Cardiac muscle cell (in vitro differentiated cells and primary cell): ENCODE data around the gene SPAG6. TPM values are rescaled to one million over a fixed set of nuclear protein-coding genes. Genes with fewer than 3 reads are reported as not detected.

Experiments
- DNase-seq, 2 donors: peaks; one replicate each; pipeline versions ENCODE4 v3.0.0 to v3.0.0-alpha.2; 2010 to 2017; ENCODE audit warnings: low read depth in 1 of 2, low spot score in 1 of 2
- H3K27ac ChIP-seq: fragments of 200-600 bp; sonication (generic); 2 replicates; pipeline ENCODE4 v1.5.1; 2016
- H3K27me3 ChIP-seq: fragments of 200-600 bp; sonication (generic); 2 replicates; pipeline ENCODE4 v1.6.0; 2016; ENCODE audit warnings: control low read depth
- H3K36me3 ChIP-seq: fragments of 200-600 bp; sonication (generic); 2 replicates; pipeline ENCODE4 v1.5.1; 2016; ENCODE audit warnings: control low read depth
- H3K4me1 ChIP-seq: fragments of 200-600 bp; sonication (generic); 2 replicates; pipeline ENCODE4 v1.8.1; 2017; ENCODE audit warnings: low read depth, mild to moderate bottlenecking, mixed run types
- H3K4me3 ChIP-seq: fragments of 200-600 bp; sonication (generic); 2 replicates; pipeline ENCODE4 v1.5.1; 2016; ENCODE audit warnings: mild to moderate bottlenecking
- H3K9me3 ChIP-seq: fragments of 200-600 bp; sonication (generic); 2 replicates; pipeline ENCODE4 v1.5.1; 2017; ENCODE audit warnings: low read depth, mild to moderate bottlenecking, control low read depth
- polyA plus RNA-seq: library from polyadenylated mRNA; unstranded; fragments of >200 nt; fragmentation: Nextera tagmentation; extraction: Ambion mirVana; gene quantifications from 2 replicates; pipeline ENCODE4 v1.2.1, GENCODE V29; 2016
- total RNA-seq: library from RNA; depleted of rRNA; stranded (reverse); fragments of >200 nt; gene quantifications from 2 replicates; pipeline ENCODE4 v1.2.3, GENCODE V29; 2016
- TF ChIP-seq, protein P1 (sequence below): IDR thresholded peaks from 2 replicates; pipeline ENCODE4 v1.5.1; 2012; ENCODE audit warnings: low read depth, mild to moderate bottlenecking, low read length

The SPAG6 gene
- total and polyA plus RNA-seq, 2 experiments from 2014 or later = not detected

DNA sequence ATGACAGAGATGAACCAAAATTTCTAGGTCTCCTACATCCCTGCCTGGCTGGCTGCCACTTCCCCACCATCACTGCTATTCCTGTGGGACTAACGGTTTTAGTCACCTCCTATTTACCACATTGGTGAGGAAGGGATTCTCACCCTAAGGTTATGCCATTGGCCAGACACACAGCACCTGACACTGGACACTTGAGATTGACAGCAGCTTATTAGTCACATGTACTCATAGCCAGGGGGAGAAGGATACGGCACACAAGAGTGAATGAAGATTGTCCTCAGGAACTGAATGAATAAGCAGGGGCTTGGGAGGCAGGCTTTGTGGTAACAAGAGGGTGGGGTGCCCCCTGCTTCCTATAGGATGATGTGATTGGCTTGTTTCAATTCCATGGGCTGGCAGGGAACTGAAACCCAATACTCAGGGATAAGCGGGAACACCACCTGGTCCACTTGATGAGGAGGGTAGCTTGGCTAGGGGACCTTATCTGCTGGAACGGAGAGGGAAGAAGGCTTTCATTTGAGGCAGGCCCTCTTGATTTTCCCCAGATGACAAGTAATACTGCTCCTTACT lies 99.0 kb downstream of the SPAG6 start:
- no peak overlapping the region for H3K4me3 ChIP-seq
- H3K27ac ChIP-seq = no peak overlapping the region
- TF ChIP-seq, protein P1, sequence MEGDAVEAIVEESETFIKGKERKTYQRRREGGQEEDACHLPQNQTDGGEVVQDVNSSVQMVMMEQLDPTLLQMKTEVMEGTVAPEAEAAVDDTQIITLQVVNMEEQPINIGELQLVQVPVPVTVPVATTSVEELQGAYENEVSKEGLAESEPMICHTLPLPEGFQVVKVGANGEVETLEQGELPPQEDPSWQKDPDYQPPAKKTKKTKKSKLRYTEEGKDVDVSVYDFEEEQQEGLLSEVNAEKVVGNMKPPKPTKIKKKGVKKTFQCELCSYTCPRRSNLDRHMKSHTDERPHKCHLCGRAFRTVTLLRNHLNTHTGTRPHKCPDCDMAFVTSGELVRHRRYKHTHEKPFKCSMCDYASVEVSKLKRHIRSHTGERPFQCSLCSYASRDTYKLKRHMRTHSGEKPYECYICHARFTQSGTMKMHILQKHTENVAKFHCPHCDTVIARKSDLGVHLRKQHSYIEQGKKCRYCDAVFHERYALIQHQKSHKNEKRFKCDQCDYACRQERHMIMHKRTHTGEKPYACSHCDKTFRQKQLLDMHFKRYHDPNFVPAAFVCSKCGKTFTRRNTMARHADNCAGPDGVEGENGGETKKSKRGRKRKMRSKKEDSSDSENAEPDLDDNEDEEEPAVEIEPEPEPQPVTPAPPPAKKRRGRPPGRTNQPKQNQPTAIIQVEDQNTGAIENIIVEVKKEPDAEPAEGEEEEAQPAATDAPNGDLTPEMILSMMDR = no peak
- H3K36me3 ChIP-seq = no peaks in the 10 kb centered on the region
- peaks cover 72% of the 10 kb centered on the region for H3K27me3 ChIP-seq
- no peak for DNase-seq
- no peaks in the 10 kb centered on the region for H3K9me3 ChIP-seq
- no peaks in the 10 kb centered on the region for H3K4me1 ChIP-seq

DNA sequence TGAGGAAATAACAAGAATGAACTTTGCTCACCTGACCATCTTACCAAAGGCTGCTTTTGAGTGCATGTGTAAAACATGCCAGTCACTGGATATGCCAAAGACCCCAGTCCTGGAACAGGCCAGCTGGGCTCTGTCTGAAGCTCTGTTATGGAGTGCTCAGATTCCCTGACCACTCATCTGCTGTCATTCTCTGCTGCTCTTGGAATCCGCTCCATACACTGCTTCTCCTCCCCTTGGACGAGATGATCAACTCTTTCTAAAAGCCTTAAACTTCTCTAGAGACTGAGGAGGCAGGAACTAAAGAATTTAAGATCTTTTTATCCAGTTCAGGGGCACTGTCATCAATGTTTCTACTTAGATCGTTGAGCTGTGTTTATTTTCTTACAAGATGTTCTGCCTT lies 100.2 kb downstream of the SPAG6 start:
- TF ChIP-seq, protein P1 = no peak
- DNase-seq = no peak
- Histone ChIP-seq H3K36me3 (no peaks in the 10 kb centered on the region), H3K27me3 (peaks cover 60% of the 10 kb centered on the region), H3K9me3 (no peaks in the 10 kb centered on the region), H3K4me3 (no peak overlapping the region), H3K27ac (no peak overlapping the region), H3K4me1 (no peaks in the 10 kb centered on the region)

DNA sequence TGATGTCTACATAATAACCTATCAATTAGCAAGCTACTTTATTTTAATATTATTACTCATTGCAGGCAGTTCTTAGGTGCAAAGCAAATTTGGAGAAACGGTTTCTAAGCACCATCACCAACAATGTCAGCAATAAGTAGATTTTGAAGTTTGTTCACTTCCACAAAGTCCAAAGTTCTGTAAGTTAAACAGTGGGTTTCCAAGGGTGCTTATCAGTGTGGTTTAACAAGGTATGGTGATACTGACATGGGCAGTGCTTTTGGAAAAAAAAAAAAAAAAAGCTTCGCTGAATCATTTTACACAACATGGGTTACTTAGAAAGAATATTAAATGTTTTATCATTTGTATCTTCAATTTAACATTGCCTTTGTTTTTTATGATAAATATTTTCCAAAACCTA lies 101.8 kb downstream of the SPAG6 start:
- Histone ChIP-seq H3K27me3 (peaks cover 45% of the 10 kb centered on the region), H3K4me3 (no peak overlapping the region), H3K36me3 (no peaks in the 10 kb centered on the region), H3K4me1 (no peaks in the 10 kb centered on the region), H3K27ac (no peak overlapping the region), H3K9me3 (no peaks in the 10 kb centered on the region)
- DNase-seq = no peak
- TF ChIP-seq, protein P1 = no peak

- Histone ChIP-seq H3K27me3 (peaks cover 3% of the 10 kb centered on the region), H3K36me3 (no peaks in the 10 kb centered on the region), H3K27ac (no peak overlapping the region), H3K4me3 (no peak overlapping the region), H3K4me1 (peaks cover 8% of the 10 kb centered on the region), H3K9me3 (no peaks in the 10 kb centered on the region)
- no peak for DNase-seq
- TF ChIP-seq, protein P1 = no peak
Observed at GRCh38 chr10:22451346-22451745, 106.0 kb downstream of the SPAG6 start.

GRCh38 chr10:22453320-22453719 lies 108.0 kb downstream of the SPAG6 start:
- Histone ChIP-seq H3K27ac (no peak overlapping the region), H3K27me3 (no peaks in the 10 kb centered on the region), H3K36me3 (no peaks in the 10 kb centered on the region), H3K9me3 (no peaks in the 10 kb centered on the region), H3K4me1 (peaks cover 8% of the 10 kb centered on the region), H3K4me3 (no peak overlapping the region)
- no peak for DNase-seq
- TF ChIP-seq, protein P1 = no peak
